Rectal smooth muscle tissue (tissue), 1 donor: ENCODE results near the gene OR6B2.

Experiments used
- H3K27ac ChIP-seq: one replicate; pipeline ENCODE4 v1.7.0; 2013; ENCODE audit warnings: low read depth, low read length, inconsistent platforms
- H3K27me3 ChIP-seq: one replicate; pipeline ENCODE4 v1.7.0; 2013; ENCODE audit warnings: low read length; ENCODE audit not compliant: control insufficient read depth, insufficient read depth
- H3K36me3 ChIP-seq: one replicate; pipeline ENCODE4 v1.7.0; 2013; ENCODE audit warnings: low read length; ENCODE audit not compliant: control insufficient read depth, insufficient read depth
- H3K4me1 ChIP-seq: one replicate; pipeline ENCODE4 v1.7.0; 2013; ENCODE audit warnings: low read length; ENCODE audit not compliant: control insufficient read depth, insufficient read depth
- H3K4me3 ChIP-seq: one replicate; pipeline ENCODE4 v1.7.0; 2013; ENCODE audit warnings: low read length
- H3K9ac ChIP-seq: one replicate; pipeline ENCODE4 v1.7.0; 2013; ENCODE audit warnings: low read length

Gene OR6B2

GRCh38 chr2:240030379-240031094 is at the start of gene OR6B2:
TSS of gene OR6B2 (minus strand) at chr2:240030429. CDS start at chr2:240030429, 0 bp downstream.
- no peak within 1 kb of the TSS for H3K27ac ChIP-seq
- H3K27me3 ChIP-seq = no peaks in the 10 kb centered on the region
- H3K9ac ChIP-seq = no peak within 1 kb of the TSS
- no peaks in the 10 kb centered on the region for H3K4me1 ChIP-seq
- H3K36me3 ChIP-seq = no peaks in the 10 kb centered on the region
- no peak within 1 kb of the TSS for H3K4me3 ChIP-seq

- Histone ChIP-seq H3K4me3 (no peak overlapping the region), H3K27ac (no peak overlapping the region), H3K4me1 (no peaks in the 10 kb centered on the region), H3K27me3 (no peaks in the 10 kb centered on the region), H3K36me3 (no peaks in the 10 kb centered on the region), H3K9ac (no peak overlapping the region)
Observed at GRCh38 chr2:240078631-240079030, 48.4 kb upstream of the OR6B2 start.

- Histone ChIP-seq H3K27ac (no peak overlapping the region), H3K4me3 (no peak overlapping the region), H3K4me1 (no peaks in the 10 kb centered on the region), H3K36me3 (no peaks in the 10 kb centered on the region), H3K9ac (no peak overlapping the region), H3K27me3 (no peaks in the 10 kb centered on the region)
Observed at GRCh38 chr2:240077442-240077841, 47.2 kb upstream of the OR6B2 start.

GRCh38 chr2:240074545-240074944 is 44.3 kb upstream of the OR6B2 start:
- Histone ChIP-seq H3K4me3 (no peak overlapping the region), H3K27me3 (no peaks in the 10 kb centered on the region), H3K4me1 (no peaks in the 10 kb centered on the region), H3K27ac (no peak overlapping the region), H3K36me3 (no peaks in the 10 kb centered on the region), H3K9ac (no peak overlapping the region)

GRCh38 chr2:240070907-240071306 is 40.7 kb upstream of the OR6B2 start:
- Histone ChIP-seq H3K27me3 (no peaks in the 10 kb centered on the region), H3K36me3 (no peaks in the 10 kb centered on the region), H3K27ac (no peak overlapping the region), H3K4me1 (no peaks in the 10 kb centered on the region), H3K9ac (no peak overlapping the region), H3K4me3 (no peak overlapping the region)

- H3K9ac ChIP-seq = no peak overlapping the region
- H3K27ac ChIP-seq = no peak overlapping the region
- H3K4me3 ChIP-seq = no peak overlapping the region
- no peaks in the 10 kb centered on the region for H3K27me3 ChIP-seq
- no peaks in the 10 kb centered on the region for H3K4me1 ChIP-seq
- no peaks in the 10 kb centered on the region for H3K36me3 ChIP-seq
Observed at GRCh38 chr2:240069829-240070228, 39.6 kb upstream of the OR6B2 start.

GRCh38 chr2:240068193-240068592 is 38.0 kb upstream of the OR6B2 start:
- no peaks in the 10 kb centered on the region for H3K4me1 ChIP-seq
- no peaks in the 10 kb centered on the region for H3K27me3 ChIP-seq

GRCh38 chr2:240066489-240066888 is 36.3 kb upstream of the OR6B2 start:
- H3K9ac ChIP-seq = no peak overlapping the region
- no peak overlapping the region for H3K27ac ChIP-seq
- no peaks in the 10 kb centered on the region for H3K27me3 ChIP-seq
- no peaks in the 10 kb centered on the region for H3K4me1 ChIP-seq
- H3K4me3 ChIP-seq = no peak overlapping the region
- no peaks in the 10 kb centered on the region for H3K36me3 ChIP-seq

More at GRCh38 chr2:240068193-240068592, 38.0 kb upstream of the OR6B2 start:
- Histone ChIP-seq H3K36me3 (no peaks in the 10 kb centered on the region), H3K9ac (no peak overlapping the region), H3K4me3 (no peak overlapping the region), H3K27ac (no peak overlapping the region)

- no peaks in the 10 kb centered on the region for H3K4me1 ChIP-seq
- H3K9ac ChIP-seq = no peak overlapping the region
- no peaks in the 10 kb centered on the region for H3K36me3 ChIP-seq
- no peak overlapping the region for H3K27ac ChIP-seq
- no peaks in the 10 kb centered on the region for H3K27me3 ChIP-seq
- no peak overlapping the region for H3K4me3 ChIP-seq
Observed at GRCh38 chr2:240064898-240065297, 34.7 kb upstream of the OR6B2 start.

- no peak overlapping the region for H3K9ac ChIP-seq
- H3K4me3 ChIP-seq = no peak overlapping the region
- no peak overlapping the region for H3K27ac ChIP-seq
- no peaks in the 10 kb centered on the region for H3K27me3 ChIP-seq
- no peaks in the 10 kb centered on the region for H3K4me1 ChIP-seq
- H3K36me3 ChIP-seq = no peaks in the 10 kb centered on the region
Observed at GRCh38 chr2:240060977-240061591, 30.9 kb upstream of the OR6B2 start.

GRCh38 chr2:240056678-240057077 is 26.4 kb upstream of the OR6B2 start:
- H3K4me3 ChIP-seq = no peak overlapping the region
- no peaks in the 10 kb centered on the region for H3K36me3 ChIP-seq
- no peak overlapping the region for H3K27ac ChIP-seq
- H3K4me1 ChIP-seq = no peaks in the 10 kb centered on the region
- H3K27me3 ChIP-seq = peaks cover 10% of the 10 kb centered on the region
- no peak overlapping the region for H3K9ac ChIP-seq

- Histone ChIP-seq H3K4me1 (no peaks in the 10 kb centered on the region), H3K9ac (no peak overlapping the region), H3K27ac (no peak overlapping the region), H3K4me3 (no peak overlapping the region), H3K36me3 (no peaks in the 10 kb centered on the region), H3K27me3 (peaks cover 10% of the 10 kb centered on the region)
Observed at GRCh38 chr2:240055177-240055917, 25.1 kb upstream of the OR6B2 start.
